IMR-90 (cell line): ENCODE measurements around the gene ITGA3. TPM values are rescaled to one million over a fixed set of nuclear protein-coding genes. Genes with fewer than 3 reads are reported as not detected.

Experiments used
- ATAC-seq: fragments of 200-7000 bp; cut with Tn5 transposase; 2 replicates; pipeline ENCODE4 v1.9.1; 2020; ENCODE audit warnings: low read depth, mild to moderate bottlenecking, moderate library complexity
- BruUV-seq: library from RNA; stranded (reverse); fragments of 400-500 nt; replicated peaks from 2 replicates; lab custom pipeline; 2021; lab: Mats Ljungman, UMichigan
- CTCF ChIA-PET: fragments of 300-600 bp; formaldehyde crosslinking; extraction: SDS; loops from one replicate; lab custom pipeline; 2021; ENCODE audit warnings: antibody characterized with exemption; lab: Yijun Ruan, JAX
- POLR2A ChIA-PET: fragments of 300-600 bp; sonication (Branson Sonifier 250); formaldehyde crosslinking; loops from one replicate; lab custom pipeline; 2022; ENCODE audit warnings: antibody characterized with exemption; ENCODE audit not compliant: unreplicated experiment; lab: Charles Lee
- DNase-seq: peaks from one replicate; pipeline ENCODE4 v3.0.0; 2013
- H2AFZ ChIP-seq: replicated peaks from 2 replicates; pipeline ENCODE3; 2013; ENCODE audit warnings: low read length, mild to moderate bottlenecking; ENCODE audit not compliant: poor library complexity
- H2AK5ac ChIP-seq: 2 replicates; pipeline ENCODE4 v1.6.1; 2013; ENCODE audit warnings: low read depth, low read length, inconsistent platforms
- H2AK9ac ChIP-seq: replicated peaks from 2 replicates; pipeline ENCODE3; 2013; ENCODE audit warnings: mild to moderate bottlenecking, low read depth, low read length, moderate library complexity; ENCODE audit not compliant: poor library complexity
- H2BK120ac ChIP-seq: 2 replicates; pipeline ENCODE4 v1.6.1; 2013; ENCODE audit warnings: low read depth, low read length, inconsistent platforms
- H2BK15ac ChIP-seq: 3 replicates; pipeline ENCODE4 v1.6.1; 2013; ENCODE audit warnings: low read depth, low read length, inconsistent platforms
- H2BK20ac ChIP-seq: 2 replicates; pipeline ENCODE4 v1.6.1; 2013; ENCODE audit warnings: low read depth, mild to moderate bottlenecking, inconsistent platforms, low read length, moderate library complexity
- H2BK5ac ChIP-seq: 2 replicates; pipeline ENCODE4 v1.6.1; 2013; ENCODE audit warnings: mild to moderate bottlenecking, low read depth, low read length, inconsistent platforms; ENCODE audit not compliant: poor library complexity, severe bottlenecking
- H3K14ac ChIP-seq: replicated peaks from 2 replicates; pipeline ENCODE4 v1.6.1; 2013; ENCODE audit warnings: low read depth, low read length, inconsistent platforms
- H3K18ac ChIP-seq: 2 replicates; pipeline ENCODE4 v1.6.1; 2013; ENCODE audit warnings: low read depth, low read length, control low read depth
- H3K23ac ChIP-seq: 2 replicates; pipeline ENCODE4 v1.6.1; 2013; ENCODE audit warnings: low read depth, low read length, inconsistent platforms
- H3K27ac ChIP-seq: 2 replicates; pipeline ENCODE4 v1.5.1; 2013; ENCODE audit warnings: mild to moderate bottlenecking, control low read depth, low read length; ENCODE audit not compliant: insufficient read depth
- H3K27me3 ChIP-seq: 2 replicates; pipeline ENCODE4 v1.6.1; 2013; ENCODE audit warnings: low read length; ENCODE audit not compliant: control insufficient read depth, insufficient read depth
- H3K36me3 ChIP-seq: 2 replicates; pipeline ENCODE4 v1.6.1; 2013; ENCODE audit warnings: low read length, mixed read lengths; ENCODE audit not compliant: control insufficient read depth, insufficient read depth
- H3K4ac ChIP-seq: 2 replicates; pipeline ENCODE4 v1.6.1; 2013; ENCODE audit warnings: low read depth, low read length, inconsistent platforms
- H3K4me1 ChIP-seq: 2 replicates; pipeline ENCODE4 v1.6.1; 2013; ENCODE audit warnings: low read length, mixed read lengths; ENCODE audit not compliant: control insufficient read depth, insufficient read depth
- H3K4me2 ChIP-seq: 2 replicates; pipeline ENCODE4 v1.6.1; 2013; ENCODE audit warnings: low read depth, mild to moderate bottlenecking, control low read depth, low read length, moderate library complexity
- H3K4me3 ChIP-seq: 2 replicates; pipeline ENCODE4 v1.5.1; 2013; ENCODE audit warnings: low read depth, mild to moderate bottlenecking, control low read depth, low read length, moderate library complexity; ENCODE audit not compliant: insufficient read depth
- H3K56ac ChIP-seq: 2 replicates; pipeline ENCODE4 v1.6.1; 2013; ENCODE audit warnings: low read length, inconsistent platforms; ENCODE audit not compliant: insufficient read depth; ENCODE audit errors: extremely low read depth
- H3K79me1 ChIP-seq, 2 experiments: 2 replicates each; pipeline ENCODE4 v1.6.1; 2013; ENCODE audit warnings: low read length in 2 of 2, inconsistent platforms in 1 of 2, low read depth in 1 of 2
- H3K9ac ChIP-seq: 2 replicates; pipeline ENCODE4 v1.6.1; 2013; ENCODE audit warnings: low read depth, low read length, control low read depth
- H3K9me1 ChIP-seq: 2 replicates; pipeline ENCODE4 v1.6.1; 2013; ENCODE audit warnings: low read length, inconsistent platforms; ENCODE audit not compliant: insufficient read depth
- H3K9me3 ChIP-seq: 2 replicates; pipeline ENCODE4 v1.6.1; 2013; ENCODE audit warnings: low read length; ENCODE audit not compliant: control insufficient read depth, insufficient read depth
- H4K20me1 ChIP-seq: 2 replicates; pipeline ENCODE4 v1.6.1; 2013; ENCODE audit warnings: low read length, inconsistent platforms; ENCODE audit not compliant: insufficient read depth
- H4K5ac ChIP-seq: 2 replicates; pipeline ENCODE4 v1.6.1; 2013; ENCODE audit warnings: mild to moderate bottlenecking, low read depth, low read length, control low read depth
- H4K8ac ChIP-seq, 2 experiments: 2 replicates each; pipeline ENCODE4 v1.6.1; 2013; ENCODE audit warnings: low read depth in 2 of 2, low read length in 2 of 2, control low read depth in 1 of 2, inconsistent platforms in 1 of 2
- H4K91ac ChIP-seq: 2 replicates; pipeline ENCODE4 v1.6.1; 2013; ENCODE audit warnings: low read depth, low read length, inconsistent platforms; ENCODE audit not compliant: insufficient read depth
- BHLHE40 ChIP-seq: fragments of 150-350 bp; IDR thresholded peaks from 2 replicates; pipeline ENCODE4 v1.6.1; 2016; ENCODE audit warnings: mild to moderate bottlenecking, low read depth, low read length
- CEBPB ChIP-seq: IDR thresholded peaks from 2 replicates; pipeline ENCODE4 v1.6.1; 2012; ENCODE audit warnings: low read depth, low read length, improper control_type of control experiment
- CHD1 ChIP-seq: IDR thresholded peaks from 2 replicates; pipeline ENCODE4 v1.6.1; 2012; ENCODE audit warnings: low read depth, low read length, improper control_type of control experiment
- CTCF ChIP-seq: conservative IDR thresholded peaks from 2 replicates; pipeline ENCODE4 v1.5.1; 2012; ENCODE audit warnings: mild to moderate bottlenecking, low read depth, low read length, improper control_type of control experiment
- ELK1 ChIP-seq: fragments of 150-350 bp; IDR thresholded peaks from 2 replicates; pipeline ENCODE4 v1.6.1; 2016; ENCODE audit warnings: low read depth, mild to moderate bottlenecking, low read length, moderate library complexity, borderline replicate concordance
- FOS ChIP-seq: fragments of 150-350 bp; IDR thresholded peaks from 2 replicates; pipeline ENCODE4 v1.6.1; 2016; ENCODE audit warnings: low read depth, low read length
- MAFK ChIP-seq: IDR thresholded peaks from 2 replicates; pipeline ENCODE4 v1.6.1; 2012; ENCODE audit warnings: low read depth, low read length, improper control_type of control experiment
- MAZ ChIP-seq: IDR thresholded peaks from 2 replicates; pipeline ENCODE4 v1.6.1; 2012; ENCODE audit warnings: low read depth, mild to moderate bottlenecking, low read length, improper control_type of control experiment, moderate library complexity, borderline replicate concordance
- MXI1 ChIP-seq: IDR thresholded peaks from 2 replicates; pipeline ENCODE4 v1.6.1; 2012; ENCODE audit warnings: low read depth, mild to moderate bottlenecking, low read length, moderate library complexity, borderline replicate concordance
- NFE2L2 ChIP-seq: fragments of 150-350 bp; IDR thresholded peaks from 2 replicates; pipeline ENCODE4 v1.6.1; 2016; ENCODE audit warnings: low read depth, mild to moderate bottlenecking, low read length
- POLR2A ChIP-seq: IDR thresholded peaks from 2 replicates; pipeline ENCODE4 v1.6.1; 2012; ENCODE audit warnings: mild to moderate bottlenecking, low read depth, low read length
- RAD21 ChIP-seq: IDR thresholded peaks from 2 replicates; pipeline ENCODE4 v1.6.1; 2012; ENCODE audit warnings: low read length, improper control_type of control experiment
- RCOR1 ChIP-seq: IDR thresholded peaks from 2 replicates; pipeline ENCODE4 v1.6.1; 2012; ENCODE audit warnings: mild to moderate bottlenecking, low read length, improper control_type of control experiment; ENCODE audit not compliant: insufficient replicate concordance
- RFX5 ChIP-seq: IDR thresholded peaks from 2 replicates; pipeline ENCODE4 v1.8.0; 2012; ENCODE audit warnings: low read depth, mild to moderate bottlenecking, low read length, moderate library complexity
- SMC3 ChIP-seq: fragments of 150-350 bp; IDR thresholded peaks from 2 replicates; pipeline ENCODE4 v1.6.1; 2016; ENCODE audit warnings: low read depth, mild to moderate bottlenecking, antibody characterized with exemption, low read length, moderate library complexity
- WGBS, 2 experiments: methylation state at CpG; one replicate each; pipeline versions ENCODE4 v1.1.5 to v1.1.7; 2013; ENCODE audit warnings: missing lambda C conversion rate in 2 of 2; ENCODE audit not compliant: insufficient read length in 1 of 2; ENCODE audit errors: extremely low coverage in 2 of 2; 5-methylcytosine and 5-hydroxymethylcytosine counted together
- dilution Hi-C: fragments of 300-500 bp; cut with HindIII; formaldehyde crosslinking; loops from one replicate; pipeline ENCODE4 v1.14.3; 2018; ENCODE audit warnings: low sequenced_read_pairs; ENCODE audit not compliant: unreplicated experiment
- in situ Hi-C: fragments of 300-500 bp; cut with MboI; formaldehyde crosslinking; loops from 3 replicates; pipeline ENCODE4 v1.14.3; 2019; ENCODE audit warnings: low sequenced_read_pairs, inconsistent platforms, mixed read lengths
- intact Hi-C: fragments of 100-400 bp; cut with micrococcal nuclease; formaldehyde crosslinking; loops from 2 replicates; pipeline ENCODE4 v1.10.0; 2022
- polyA plus RNA-seq, 3 experiments: library from polyadenylated mRNA; depleted of rRNA; stranded (reverse); fragments of >200 nt; gene quantifications; 2 replicates each; pipeline ENCODE4 v1.2.3, GENCODE V29; 2012; ENCODE audit warnings: low replicate concordance in 1 of 3
- total RNA-seq: library from RNA; depleted of rRNA; stranded (reverse); fragments of >200 nt; gene quantifications from 2 replicates; pipeline ENCODE4 v1.2.3, GENCODE V29; 2012
- TF ChIP-seq, protein P1 (sequence below): fragments of 150-350 bp; IDR thresholded peaks from 2 replicates; pipeline ENCODE4 v1.6.1; 2017; ENCODE audit warnings: mild to moderate bottlenecking, antibody characterized with exemption, low read length, low read depth

ITGA3 gene
- total and polyA plus RNA-seq, 2 of the 4 experiments (the other 2 are of a cell fraction) = 78.0 to 202 TPM

- H2BK20ac ChIP-seq = no peak overlapping the region
- H3K23ac ChIP-seq = no peak overlapping the region
- TF ChIP-seq ELK1 (no peak), MAFK (no peak), CTCF (no peak), FOS (no peak), BHLHE40 (no peak), CHD1 (no peak), NFE2L2 (no peak), RAD21 (no peak), RFX5 (no peak), POLR2A (no peak), CEBPB (no peak), MXI1 (no peak), SMC3 (no peak), MAZ (no peak), RCOR1 (no peak)
- TF ChIP-seq, protein P1, sequence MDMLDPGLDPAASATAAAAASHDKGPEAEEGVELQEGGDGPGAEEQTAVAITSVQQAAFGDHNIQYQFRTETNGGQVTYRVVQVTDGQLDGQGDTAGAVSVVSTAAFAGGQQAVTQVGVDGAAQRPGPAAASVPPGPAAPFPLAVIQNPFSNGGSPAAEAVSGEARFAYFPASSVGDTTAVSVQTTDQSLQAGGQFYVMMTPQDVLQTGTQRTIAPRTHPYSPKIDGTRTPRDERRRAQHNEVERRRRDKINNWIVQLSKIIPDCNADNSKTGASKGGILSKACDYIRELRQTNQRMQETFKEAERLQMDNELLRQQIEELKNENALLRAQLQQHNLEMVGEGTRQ = no peak
- H3K56ac ChIP-seq = no peak overlapping the region
- H3K27me3 ChIP-seq = no peaks in the 10 kb centered on the region
- no peak overlapping the region for H4K91ac ChIP-seq
- H3K14ac ChIP-seq = no peak overlapping the region
- ATAC-seq (no peak), DNase-seq (no peak)
- in situ Hi-C loops = no loop called here
- intact Hi-C loops = no loop called here
- H3K4ac ChIP-seq = no peak overlapping the region
- H3K9me1 ChIP-seq = peaks cover 14% of the 10 kb centered on the region
- no TSS peak for BruUV-seq
- no peak overlapping the region for H2BK5ac ChIP-seq
- H3K79me1 ChIP-seq = peaks cover 24 to 64% of the 10 kb centered on the region in 2 experiments
- no peak overlapping the region for H2AFZ ChIP-seq
- H4K5ac ChIP-seq = no peak overlapping the region
- H2AK9ac ChIP-seq = no peak overlapping the region
- dilution Hi-C loops = no loop called here
- H3K4me3 ChIP-seq = no peak overlapping the region
- H2BK120ac ChIP-seq = no peak overlapping the region
- H2AK5ac ChIP-seq = no peak overlapping the region
- H3K27ac ChIP-seq = no peak overlapping the region
- no peak overlapping the region for H4K8ac ChIP-seq
- no peak overlapping the region for H3K9ac ChIP-seq
- no peaks in the 10 kb centered on the region; the same call in 1 of the 2 replicates for H4K20me1 ChIP-seq
- H2BK15ac ChIP-seq = no peak overlapping the region
- ChIA-PET POLR2A (no interaction called here), CTCF (no interaction called here)
- H3K4me1 ChIP-seq = no peaks in the 10 kb centered on the region
- no peak overlapping the region for H3K4me2 ChIP-seq
- H3K9me3 ChIP-seq = no peaks in the 10 kb centered on the region
- 100% methylated on average over 1 of the region's 1 CpG; no CpG with 5 or more reads in 1 of the 2 experiments for WGBS, 2 experiments
- no peak overlapping the region for H3K18ac ChIP-seq
- peaks cover 65% of the 10 kb centered on the region for H3K36me3 ChIP-seq
Measured at GRCh38 chr17:50072925-50073324, 17.0 kb downstream of the ITGA3 start.
